ENCODE results near the gene HACL1. TPM values are rescaled to one million over a fixed set of nuclear protein-coding genes. Genes with fewer than 3 reads are reported as not detected.

Gene HACL1
- total RNA-seq, 1 experiment from 2014 or later, result 18.6 TPM

DNA sequence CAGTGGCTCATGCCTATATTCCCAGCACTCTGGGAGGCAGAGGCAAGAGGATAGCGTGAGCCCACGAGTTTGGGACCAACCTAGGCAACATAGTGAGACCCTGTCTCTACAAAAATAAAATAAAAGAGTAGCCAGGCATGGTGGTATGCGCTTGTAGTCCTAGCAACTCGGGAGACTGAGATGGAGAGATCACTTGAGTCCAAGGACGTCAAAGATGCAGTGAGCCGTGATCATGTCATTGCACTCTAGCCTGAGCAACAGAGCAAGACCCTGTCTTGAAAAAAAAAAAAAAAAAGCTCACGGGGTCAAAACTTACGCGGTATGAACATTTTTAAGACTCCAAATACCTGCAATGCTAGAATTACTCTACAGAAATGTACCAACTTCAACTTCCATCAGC, 42.8 kb downstream of the HACL1 start:
- TF ChIP-seq, protein P1, sequence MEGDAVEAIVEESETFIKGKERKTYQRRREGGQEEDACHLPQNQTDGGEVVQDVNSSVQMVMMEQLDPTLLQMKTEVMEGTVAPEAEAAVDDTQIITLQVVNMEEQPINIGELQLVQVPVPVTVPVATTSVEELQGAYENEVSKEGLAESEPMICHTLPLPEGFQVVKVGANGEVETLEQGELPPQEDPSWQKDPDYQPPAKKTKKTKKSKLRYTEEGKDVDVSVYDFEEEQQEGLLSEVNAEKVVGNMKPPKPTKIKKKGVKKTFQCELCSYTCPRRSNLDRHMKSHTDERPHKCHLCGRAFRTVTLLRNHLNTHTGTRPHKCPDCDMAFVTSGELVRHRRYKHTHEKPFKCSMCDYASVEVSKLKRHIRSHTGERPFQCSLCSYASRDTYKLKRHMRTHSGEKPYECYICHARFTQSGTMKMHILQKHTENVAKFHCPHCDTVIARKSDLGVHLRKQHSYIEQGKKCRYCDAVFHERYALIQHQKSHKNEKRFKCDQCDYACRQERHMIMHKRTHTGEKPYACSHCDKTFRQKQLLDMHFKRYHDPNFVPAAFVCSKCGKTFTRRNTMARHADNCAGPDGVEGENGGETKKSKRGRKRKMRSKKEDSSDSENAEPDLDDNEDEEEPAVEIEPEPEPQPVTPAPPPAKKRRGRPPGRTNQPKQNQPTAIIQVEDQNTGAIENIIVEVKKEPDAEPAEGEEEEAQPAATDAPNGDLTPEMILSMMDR (conservative IDR thresholded peaks at IDR 0.05; ENCODE audit: low read depth, low read length), result no peak
- no peak for TF ChIP-seq EZH2 (IDR thresholded peaks at IDR 0.05; ENCODE audit: borderline replicate concordance, low read depth, low read length, poor library complexity, severe bottlenecking)
- H3K27ac ChIP-seq (ENCODE audit: low read depth, low read length, poor library complexity, severe bottlenecking), result no peak overlapping the region
- no peak for DNase-seq (ENCODE audit: low spot score)
- CTCF ChIA-PET, result interaction anchor here (0.5 kb wide), 1 partner anchor 127 kb away, joined by 3 read pairs; no protein-coding TSS in a partner anchor
- POLR2A ChIA-PET (ENCODE audit: low non-redundant PET), result no interaction called here
- H3K27me3 ChIP-seq (replicated peaks; ENCODE audit: insufficient read depth, low read depth, low read length, poor library complexity), result no peaks in the 10 kb centered on the region
- intact Hi-C loops (cut with micrococcal nuclease; ENCODE audit: unreplicated experiment), result loop anchor here (5.0 kb wide), 1 partner anchor 356 kb away; no protein-coding TSS in a partner anchor
- no TSS peak for BruUV-seq (replicated peaks)
- H3K4me1 ChIP-seq (ENCODE audit: insufficient read depth, low read length, poor library complexity, severe bottlenecking), result no peaks in the 10 kb centered on the region
- H3K9me3 ChIP-seq (ENCODE audit: low read depth, low read length, poor library complexity, severe bottlenecking), result no peaks in the 10 kb centered on the region
- H3K4me3 ChIP-seq (ENCODE audit: low read depth, low read length, poor library complexity, severe bottlenecking), result no peak overlapping the region
- peaks cover 2% of the 10 kb centered on the region for H3K36me3 ChIP-seq (ENCODE audit: insufficient read depth, low read length, poor library complexity, severe bottlenecking)

DNA sequence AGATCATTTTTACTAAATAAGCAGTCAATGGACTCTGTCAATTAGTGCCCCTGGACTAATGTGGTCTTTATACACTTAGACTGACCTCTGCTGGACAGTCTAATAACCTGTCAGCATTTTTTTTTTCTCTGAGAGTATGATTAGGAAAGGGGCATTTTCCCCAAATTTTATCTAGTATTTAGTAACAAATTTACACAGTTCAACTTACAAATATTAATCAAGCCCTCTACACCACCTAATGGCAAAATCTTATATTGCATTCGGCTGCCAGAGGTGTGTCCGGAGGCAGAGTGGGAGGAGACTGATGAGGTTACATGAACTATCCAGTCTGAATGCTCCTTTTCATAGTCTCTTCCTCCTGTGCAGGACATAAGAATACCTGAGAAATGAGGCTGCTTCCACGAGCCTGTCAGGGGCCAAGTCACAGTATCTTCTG, 43.8 kb downstream of the HACL1 start:
- CTCF ChIA-PET, result no interaction called here
- POLR2A ChIA-PET (ENCODE audit: low non-redundant PET), result no interaction called here
- DNase-seq (ENCODE audit: low spot score), result peak; percentile 80
- intact Hi-C loops (cut with micrococcal nuclease; ENCODE audit: unreplicated experiment), result loop anchor here (5.0 kb wide), 1 partner anchor 355 kb away; no protein-coding TSS in a partner anchor
- TF ChIP-seq, protein P1 (conservative IDR thresholded peaks at IDR 0.05; ENCODE audit: low read depth, low read length), result peak; percentile 69
- no peak for TF ChIP-seq EZH2 (IDR thresholded peaks at IDR 0.05; ENCODE audit: borderline replicate concordance, low read depth, low read length, poor library complexity, severe bottlenecking)
- no peaks in the 10 kb centered on the region for H3K9me3 ChIP-seq (ENCODE audit: low read depth, low read length, poor library complexity, severe bottlenecking)
- BruUV-seq (replicated peaks), result no TSS peak
- peaks cover 2% of the 10 kb centered on the region for H3K36me3 ChIP-seq (ENCODE audit: insufficient read depth, low read length, poor library complexity, severe bottlenecking)
- no peak overlapping the region for H3K4me3 ChIP-seq (ENCODE audit: low read depth, low read length, poor library complexity, severe bottlenecking)
- H3K27ac ChIP-seq (ENCODE audit: low read depth, low read length, poor library complexity, severe bottlenecking), result no peak overlapping the region
- H3K27me3 ChIP-seq (replicated peaks; ENCODE audit: insufficient read depth, low read depth, low read length, poor library complexity), result no peaks in the 10 kb centered on the region
- H3K4me1 ChIP-seq (ENCODE audit: insufficient read depth, low read length, poor library complexity, severe bottlenecking), result no peaks in the 10 kb centered on the region

DNA sequence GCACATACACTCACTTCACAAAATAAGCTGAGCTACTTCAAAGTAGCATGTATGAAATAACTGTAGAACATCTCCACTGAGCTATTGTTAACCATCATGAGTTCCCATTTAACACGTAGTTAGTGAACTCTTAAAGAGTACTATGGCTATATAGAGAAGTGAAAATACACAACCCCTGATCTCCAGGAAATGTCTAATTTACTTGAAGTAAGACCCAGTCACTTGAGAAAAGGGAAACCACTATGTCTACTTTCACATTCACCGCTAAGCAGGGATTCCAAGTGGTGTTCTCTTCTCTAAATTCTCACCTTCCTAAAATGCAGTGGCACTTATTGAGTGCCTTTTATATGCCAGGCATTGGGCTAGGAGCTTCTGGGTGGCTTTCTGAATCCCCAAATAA, 44.9 kb downstream of the HACL1 start:
- H3K27me3 ChIP-seq (replicated peaks; ENCODE audit: insufficient read depth, low read depth, low read length, poor library complexity), result no peaks in the 10 kb centered on the region
- intact Hi-C loops (cut with micrococcal nuclease; ENCODE audit: unreplicated experiment), result loop anchor here (5.0 kb wide), 1 partner anchor 354 kb away; no protein-coding TSS in a partner anchor
- ChIA-PET POLR2A (ENCODE audit: low non-redundant PET) (no interaction called here), CTCF (no interaction called here)
- TF ChIP-seq, protein P1 (conservative IDR thresholded peaks at IDR 0.05; ENCODE audit: low read depth, low read length), result no peak
- no peak for TF ChIP-seq EZH2 (IDR thresholded peaks at IDR 0.05; ENCODE audit: borderline replicate concordance, low read depth, low read length, poor library complexity, severe bottlenecking)
- no peaks in the 10 kb centered on the region for H3K9me3 ChIP-seq (ENCODE audit: low read depth, low read length, poor library complexity, severe bottlenecking)
- no peaks in the 10 kb centered on the region for H3K4me1 ChIP-seq (ENCODE audit: insufficient read depth, low read length, poor library complexity, severe bottlenecking)
- H3K27ac ChIP-seq (ENCODE audit: low read depth, low read length, poor library complexity, severe bottlenecking), result no peak overlapping the region
- no peaks in the 10 kb centered on the region for H3K36me3 ChIP-seq (ENCODE audit: insufficient read depth, low read length, poor library complexity, severe bottlenecking)
- no peak overlapping the region for H3K4me3 ChIP-seq (ENCODE audit: low read depth, low read length, poor library complexity, severe bottlenecking)
- no peak for DNase-seq (ENCODE audit: low spot score)
- no TSS peak for BruUV-seq (replicated peaks)
